ENCODE data around the gene SFMBT2.
"Not testable (repeated sequence)": the region's sequence is repeated elsewhere in the genome, so short reads cannot be mapped to it uniquely, and the experiment has no call there.

Gene SFMBT2

GRCh38 chr10:7306147-7306546, 104.7 kb downstream of the SFMBT2 start:
- Mint-ChIP-seq H3K36me3 (peaks cover 35% of the 10 kb centered on the region), H3K9me3 (peaks cover 5% of the 10 kb centered on the region), H3K27me3 (no peaks in the 10 kb centered on the region), H3K27ac (no peak overlapping the region), H3K4me3 (no peak overlapping the region), H3K4me1 (peaks cover 2% of the 10 kb centered on the region)
- no peak for DNase-seq
- CTCF ChIA-PET = no interaction called here

GRCh38 chr10:7305053-7305452, 105.8 kb downstream of the SFMBT2 start:
- peaks cover 36% of the 10 kb centered on the region for H3K36me3 Mint-ChIP-seq
- no peak overlapping the region for H3K27ac Mint-ChIP-seq
- H3K9me3 Mint-ChIP-seq = peaks cover 5% of the 10 kb centered on the region
- peaks cover 4% of the 10 kb centered on the region for H3K4me1 Mint-ChIP-seq
- H3K4me3 Mint-ChIP-seq = no peak overlapping the region
- no peak for DNase-seq
- H3K27me3 Mint-ChIP-seq = no peaks in the 10 kb centered on the region
- CTCF ChIA-PET = no interaction called here

GRCh38 chr10:7304110-7304509, 106.7 kb downstream of the SFMBT2 start:
- Mint-ChIP-seq H3K27me3 (no peaks in the 10 kb centered on the region), H3K4me1 (peaks cover 4% of the 10 kb centered on the region), H3K9me3 (peaks cover 5% of the 10 kb centered on the region), H3K36me3 (peaks cover 38% of the 10 kb centered on the region), H3K27ac (no peak overlapping the region), H3K4me3 (no peak overlapping the region)
- no peak for DNase-seq
- CTCF ChIA-PET = no interaction called here

GRCh38 chr10:7302930-7303557, 107.8 kb downstream of the SFMBT2 start:
- peaks cover 9% of the 10 kb centered on the region for H3K4me1 Mint-ChIP-seq
- DNase-seq = no peak
- CTCF ChIA-PET = no interaction called here
- H3K4me3 Mint-ChIP-seq = no peak overlapping the region
- peaks cover 9% of the 10 kb centered on the region for H3K9me3 Mint-ChIP-seq
- peaks cover 38% of the 10 kb centered on the region for H3K36me3 Mint-ChIP-seq
- H3K27me3 Mint-ChIP-seq = no peaks in the 10 kb centered on the region
- H3K27ac Mint-ChIP-seq = no peak overlapping the region

- Mint-ChIP-seq H3K4me3 (no peak overlapping the region), H3K36me3 (peaks cover 38% of the 10 kb centered on the region), H3K27ac (no peak overlapping the region), H3K27me3 (no peaks in the 10 kb centered on the region), H3K9me3 (peaks cover 8% of the 10 kb centered on the region), H3K4me1 (peaks cover 11% of the 10 kb centered on the region)
- DNase-seq = no peak
- CTCF ChIA-PET = no interaction called here
These were observed 108.4 kb downstream of the SFMBT2 start for GRCh38 chr10:7302392-7302906.

- Mint-ChIP-seq H3K36me3 (peaks cover 45% of the 10 kb centered on the region), H3K27ac (no peak overlapping the region), H3K9me3 (peaks cover 8% of the 10 kb centered on the region), H3K27me3 (no peaks in the 10 kb centered on the region), H3K4me1 (peaks cover 24% of the 10 kb centered on the region), H3K4me3 (no peak overlapping the region)
- CTCF ChIA-PET = no interaction called here
- no peak for DNase-seq
These were observed 109.6 kb downstream of the SFMBT2 start for GRCh38 chr10:7301006-7301778.

- peaks cover 8% of the 10 kb centered on the region for H3K9me3 Mint-ChIP-seq
- CTCF ChIA-PET = no interaction called here
- no peak overlapping the region for H3K4me3 Mint-ChIP-seq
- peaks cover 42% of the 10 kb centered on the region for H3K36me3 Mint-ChIP-seq
- no peaks in the 10 kb centered on the region for H3K27me3 Mint-ChIP-seq
- H3K4me1 Mint-ChIP-seq = peaks cover 25% of the 10 kb centered on the region
- DNase-seq = no peak
- no peak overlapping the region for H3K27ac Mint-ChIP-seq
These were observed 110.4 kb downstream of the SFMBT2 start for GRCh38 chr10:7300384-7300971.

- CTCF ChIA-PET, H3K9me3 Mint-ChIP-seq, H3K27ac Mint-ChIP-seq, H3K4me3 Mint-ChIP-seq, DNase-seq, H3K27me3 Mint-ChIP-seq: not testable (repeated sequence)
- Mint-ChIP-seq H3K4me1 (peaks cover 25% of the 10 kb centered on the region), H3K36me3 (peaks cover 42% of the 10 kb centered on the region)
These were observed 111.1 kb downstream of the SFMBT2 start for GRCh38 chr10:7299601-7300325.

GRCh38 chr10:7298495-7298894, 112.3 kb downstream of the SFMBT2 start:
- Mint-ChIP-seq H3K9me3 (peaks cover 8% of the 10 kb centered on the region), H3K36me3 (peaks cover 42% of the 10 kb centered on the region), H3K4me1 (peaks cover 25% of the 10 kb centered on the region), H3K27ac (no peak overlapping the region), H3K27me3 (no peaks in the 10 kb centered on the region), H3K4me3 (no peak overlapping the region)
- no peak for DNase-seq
- CTCF ChIA-PET = no interaction called here

GRCh38 chr10:7297094-7297493, 113.7 kb downstream of the SFMBT2 start:
- no peak for DNase-seq
- H3K4me1 Mint-ChIP-seq = peaks cover 25% of the 10 kb centered on the region
- no peak overlapping the region for H3K27ac Mint-ChIP-seq
- H3K27me3 Mint-ChIP-seq = no peaks in the 10 kb centered on the region
- H3K9me3 Mint-ChIP-seq = peaks cover 8% of the 10 kb centered on the region
- peaks cover 39% of the 10 kb centered on the region for H3K36me3 Mint-ChIP-seq
- CTCF ChIA-PET = interaction anchor here (1.1 kb wide), 1 partner anchor 42 kb away, joined by 3 read pairs; no protein-coding TSS in a partner anchor
- no peak overlapping the region for H3K4me3 Mint-ChIP-seq

GRCh38 chr10:7296648-7297047, 114.2 kb downstream of the SFMBT2 start:
- no peak for DNase-seq
- peaks cover 38% of the 10 kb centered on the region for H3K36me3 Mint-ChIP-seq
- H3K4me1 Mint-ChIP-seq = peaks cover 23% of the 10 kb centered on the region
- H3K4me3 Mint-ChIP-seq = no peak overlapping the region
- H3K27ac Mint-ChIP-seq = no peak overlapping the region
- H3K9me3 Mint-ChIP-seq = peaks cover 8% of the 10 kb centered on the region
- H3K27me3 Mint-ChIP-seq = no peaks in the 10 kb centered on the region
- CTCF ChIA-PET = no interaction called here

- no peak for DNase-seq
- Mint-ChIP-seq H3K9me3 (peaks cover 8% of the 10 kb centered on the region), H3K4me3 (no peak overlapping the region), H3K36me3 (peaks cover 37% of the 10 kb centered on the region), H3K27ac (no peak overlapping the region), H3K4me1 (peaks cover 23% of the 10 kb centered on the region), H3K27me3 (no peaks in the 10 kb centered on the region)
- CTCF ChIA-PET = no interaction called here
These were observed 114.8 kb downstream of the SFMBT2 start for GRCh38 chr10:7296076-7296475.

- no peak for DNase-seq
- no peak overlapping the region for H3K4me3 Mint-ChIP-seq
- peaks cover 7% of the 10 kb centered on the region for H3K9me3 Mint-ChIP-seq
- peaks cover 20% of the 10 kb centered on the region for H3K4me1 Mint-ChIP-seq
- H3K36me3 Mint-ChIP-seq = peaks cover 28% of the 10 kb centered on the region
- H3K27me3 Mint-ChIP-seq = no peaks in the 10 kb centered on the region
- H3K27ac Mint-ChIP-seq = no peak overlapping the region
- CTCF ChIA-PET = interaction anchor here (0.9 kb wide), 1 partner anchor 15 kb away, joined by 3 read pairs; no protein-coding TSS in a partner anchor
These were observed 117.4 kb downstream of the SFMBT2 start for GRCh38 chr10:7293378-7293920.
